Kidney tubule cell (primary cell): ENCODE data around the gene POP5.
A peak's percentile ranks its signal among the peaks of the same experiment; 100 is the strongest.
"Not testable (repeated sequence)": the region's sequence is repeated elsewhere in the genome, so short reads cannot be mapped to it uniquely, and the experiment has no call there.

Experiments
- DNase-seq: peaks from one replicate; pipeline ENCODE4 v3.0.0-alpha.2; 2018; ENCODE audit warnings: low spot score

The POP5 gene

DNA sequence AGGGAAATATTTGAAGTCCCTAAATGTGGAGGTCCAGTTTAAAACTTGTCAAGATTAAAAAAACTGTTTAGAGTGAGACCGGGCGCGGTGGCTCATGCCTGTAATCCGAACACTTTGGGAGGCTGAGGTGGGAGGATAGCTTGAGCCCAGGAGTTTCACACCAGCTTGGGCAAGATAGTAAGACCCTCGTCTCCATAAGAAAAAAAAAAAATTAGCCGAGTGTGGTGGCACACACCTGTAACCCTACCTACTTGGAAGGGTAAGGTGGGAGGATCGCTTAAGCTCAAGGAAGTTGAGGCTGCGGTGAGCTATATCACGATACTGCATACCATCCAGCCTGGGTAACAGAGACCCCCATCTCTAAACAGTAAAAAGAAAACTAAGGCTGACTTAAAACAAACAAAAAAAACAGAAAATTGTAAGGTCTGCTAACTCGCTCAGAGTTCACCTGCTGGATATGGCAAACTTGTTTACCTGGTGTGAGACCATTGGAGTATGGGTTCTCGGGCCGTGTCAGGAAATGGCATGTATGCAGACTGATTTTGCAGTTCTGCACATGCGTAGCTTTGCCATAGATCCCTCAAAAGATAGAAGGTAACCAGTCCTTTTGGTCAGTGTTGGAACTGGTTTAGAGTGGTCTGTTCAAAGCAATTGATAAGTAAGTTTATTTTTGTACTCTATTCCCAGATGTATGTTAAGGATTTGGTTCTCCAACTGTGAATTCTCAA, 45.0 kb downstream of the POP5 start:
- peak; percentile 44 for DNase-seq

- DNase-seq, result peak; percentile 79
Observed at GRCh38 chr12:120534703-120535655, 46.2 kb downstream of the POP5 start.

DNA sequence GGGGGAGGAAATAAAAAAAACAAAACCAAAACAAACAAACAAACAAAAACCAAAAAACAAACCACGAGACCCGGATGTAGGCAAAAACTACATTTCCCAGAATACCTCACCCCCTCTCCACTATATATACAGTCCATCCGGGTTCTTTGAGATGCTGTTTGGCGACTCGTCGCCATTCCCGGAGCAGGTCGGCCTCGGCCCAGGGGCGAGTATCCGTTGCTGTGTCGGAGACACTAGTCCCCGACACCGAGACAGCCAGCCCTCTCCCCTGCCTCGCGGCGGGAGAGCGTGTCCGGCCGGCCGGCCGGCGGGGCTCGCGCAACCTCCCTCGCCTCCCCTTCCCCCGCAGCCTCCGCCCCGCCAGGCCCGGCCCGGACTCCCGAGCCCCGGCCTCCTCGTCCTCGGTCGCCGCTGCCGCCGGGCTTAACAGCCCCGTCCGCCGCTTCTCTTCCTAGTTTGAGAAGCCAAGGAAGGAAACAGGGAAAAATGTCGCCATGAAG, 46.9 kb downstream of the POP5 start, which contains the start of gene RNF10:
TSS of gene RNF10 (plus strand) at position 154 of the 500 bp plus-strand sequence. CDS start 456 bp downstream, outside the sequence.
- DNase-seq, result peak; percentile 88

DNA sequence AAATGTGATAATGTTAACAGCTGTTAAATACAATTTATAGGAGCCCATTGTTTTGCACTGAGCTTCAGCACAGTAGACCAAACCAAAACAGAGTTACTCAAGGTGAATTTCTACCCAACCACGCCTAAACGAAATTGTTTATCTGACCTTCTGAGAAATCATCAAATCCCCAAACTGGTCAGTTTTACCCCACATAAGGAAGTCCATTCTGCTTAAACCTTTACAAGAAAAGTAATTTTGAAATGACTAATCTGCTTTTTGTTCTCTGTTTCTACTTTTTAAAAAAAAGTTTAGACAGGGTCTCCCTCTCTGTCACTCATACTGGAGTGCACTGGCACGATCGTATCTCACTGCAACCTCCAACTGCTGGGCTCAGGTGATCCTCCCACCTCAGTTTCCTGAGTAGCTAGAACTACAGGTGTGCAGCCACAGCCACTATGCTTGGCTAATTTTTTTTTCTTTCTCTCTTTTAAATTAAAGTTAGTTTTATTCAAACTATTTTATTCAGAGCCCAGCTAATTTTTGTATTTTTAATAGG, 48.4 kb downstream of the POP5 start:
- no peak for DNase-seq

DNA sequence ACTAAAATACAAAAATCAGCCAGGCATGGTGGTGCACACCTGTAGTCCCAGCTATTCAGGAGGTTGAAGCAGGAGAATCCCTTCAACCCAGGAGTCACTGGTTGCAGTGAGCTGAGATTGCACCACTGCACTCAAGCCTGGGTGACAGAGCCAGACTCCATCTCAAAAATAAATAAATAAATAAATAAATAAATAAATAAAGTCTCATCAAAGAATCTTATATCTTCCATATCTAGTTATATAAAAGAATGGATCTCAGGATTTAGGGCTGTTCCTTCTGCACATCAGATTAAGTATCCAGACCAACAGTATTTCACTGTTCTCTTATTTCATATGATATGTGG, 50.8 kb downstream of the POP5 start:
- DNase-seq, result not testable (repeated sequence)

DNA sequence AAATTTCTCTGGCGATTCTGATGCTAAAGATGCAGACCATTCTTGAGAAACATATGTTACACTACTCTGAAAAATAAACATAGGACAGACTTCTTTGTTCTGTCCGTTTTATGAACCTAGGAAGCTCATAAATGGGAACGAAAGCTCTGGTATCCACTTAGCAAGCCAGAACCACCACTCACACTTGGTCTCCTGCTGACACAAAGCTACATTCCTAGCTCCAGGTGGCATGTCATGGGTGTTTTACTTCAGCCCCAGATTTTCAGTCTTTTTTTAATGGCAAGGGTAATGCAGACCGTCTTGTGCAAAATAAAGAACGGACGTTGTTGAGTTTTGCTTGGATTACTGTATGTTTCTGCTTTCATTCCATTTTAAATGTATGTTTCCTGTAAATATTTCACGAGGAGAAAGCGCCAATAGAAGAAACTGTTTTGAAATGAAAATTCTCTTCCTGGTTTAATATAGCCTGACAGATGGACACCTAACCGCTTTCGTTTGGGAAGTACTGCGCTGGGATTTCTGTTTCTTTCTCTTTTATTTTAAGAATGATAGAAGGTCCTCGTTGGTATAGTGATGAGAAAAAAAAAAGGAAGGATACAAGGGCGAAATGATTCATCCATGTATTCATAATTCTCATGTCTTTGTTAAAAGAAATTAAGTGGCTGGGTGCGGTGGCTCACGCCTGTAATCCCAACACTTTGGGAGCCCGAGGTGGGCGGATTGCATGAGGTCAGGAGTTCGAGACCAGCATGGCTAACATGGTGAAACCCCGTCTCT, 51.4 kb downstream of the POP5 start:
- DNase-seq, result peak; percentile 64

GRCh38 chr12:120528861-120529525, 52.2 kb downstream of the POP5 start, which contains the start of gene COQ5:
TSS of gene COQ5 (minus strand) at chr12:120529158. CDS start at chr12:120529141, 17 bp downstream.
- DNase-seq, result peak; percentile 85
